ENCODE measurements around the gene BMPR1B. TPM values are rescaled to one million over a fixed set of nuclear protein-coding genes. Genes with fewer than 3 reads are reported as not detected.

BMPR1B gene
- total and polyA plus RNA-seq, 2 donors (not counting 1 experiment from before 2014, with no cell fraction given), result not detected

DNA sequence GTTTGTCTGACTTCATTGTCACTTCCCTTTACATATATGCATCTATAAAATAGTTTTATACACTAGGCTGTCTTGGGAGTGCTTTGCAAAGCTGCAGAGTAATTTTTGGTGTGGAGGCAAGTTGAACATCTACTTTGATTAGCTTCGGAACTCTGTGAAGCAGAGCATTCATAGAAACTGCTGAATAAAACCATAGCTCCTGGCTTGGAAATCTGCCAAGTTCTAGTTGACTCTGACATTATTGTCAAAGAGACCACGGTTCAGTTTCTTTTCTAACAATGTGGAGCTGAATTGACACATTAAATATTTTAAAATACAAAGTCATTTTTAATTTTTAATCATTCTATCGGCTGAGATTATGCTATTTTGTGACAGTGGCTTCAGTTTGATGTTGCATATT is 335.0 kb downstream of the BMPR1B start:
- Mint-ChIP-seq H3K4me1 (no peaks in the 10 kb centered on the region), H3K27ac (no peak overlapping the region), H3K27me3 (no peaks in the 10 kb centered on the region), H3K4me3 (no peak overlapping the region), H3K9me3 (ENCODE audit: insufficient read depth) (no peaks in the 10 kb centered on the region)
- no peak for ATAC-seq (ENCODE audit: low read depth)
- no peaks in the 10 kb centered on the region for H3K27me3 ChIP-seq (replicated peaks in 1 of 4; ENCODE audit: control extremely low read depth in 1 of 4, control insufficient read depth in 3 of 4, insufficient read depth in 4 of 4, low read length in 3 of 4)
- H4K20me1 ChIP-seq (ENCODE audit: control insufficient read depth, insufficient read depth, low read length, poor library complexity, severe bottlenecking), result no peaks in the 10 kb centered on the region
- no peak overlapping the region for H2AFZ ChIP-seq (ENCODE audit: insufficient read depth, low read depth, low read length, poor library complexity, severe bottlenecking)
- H3K4me3 ChIP-seq (ENCODE audit: control extremely low read depth in 1 of 5, extremely low read depth in 1 of 5, insufficient read depth in 1 of 5, low read depth in 2 of 5, low read length in 4 of 5), result no peak overlapping the region
- CTCF ChIA-PET, result no interaction called here
- H3K9me3 ChIP-seq (ENCODE audit: control extremely low read depth in 1 of 3, control insufficient read depth in 2 of 3, insufficient read depth in 1 of 3, low read length in 2 of 3), result no peaks in the 10 kb centered on the region
- 17% methylated on average over 1 of the region's 3 CpGs for WGBS (ENCODE audit: insufficient coverage)
- intact Hi-C loops (cut with micrococcal nuclease), result no loop called here
- no peak overlapping the region for H3K4me2 ChIP-seq (replicated peaks; ENCODE audit: low read depth, low read length, poor library complexity, severe bottlenecking)
- no peak overlapping the region for H3K9ac ChIP-seq (ENCODE audit: low read length)
- TF ChIP-seq, protein P1, sequence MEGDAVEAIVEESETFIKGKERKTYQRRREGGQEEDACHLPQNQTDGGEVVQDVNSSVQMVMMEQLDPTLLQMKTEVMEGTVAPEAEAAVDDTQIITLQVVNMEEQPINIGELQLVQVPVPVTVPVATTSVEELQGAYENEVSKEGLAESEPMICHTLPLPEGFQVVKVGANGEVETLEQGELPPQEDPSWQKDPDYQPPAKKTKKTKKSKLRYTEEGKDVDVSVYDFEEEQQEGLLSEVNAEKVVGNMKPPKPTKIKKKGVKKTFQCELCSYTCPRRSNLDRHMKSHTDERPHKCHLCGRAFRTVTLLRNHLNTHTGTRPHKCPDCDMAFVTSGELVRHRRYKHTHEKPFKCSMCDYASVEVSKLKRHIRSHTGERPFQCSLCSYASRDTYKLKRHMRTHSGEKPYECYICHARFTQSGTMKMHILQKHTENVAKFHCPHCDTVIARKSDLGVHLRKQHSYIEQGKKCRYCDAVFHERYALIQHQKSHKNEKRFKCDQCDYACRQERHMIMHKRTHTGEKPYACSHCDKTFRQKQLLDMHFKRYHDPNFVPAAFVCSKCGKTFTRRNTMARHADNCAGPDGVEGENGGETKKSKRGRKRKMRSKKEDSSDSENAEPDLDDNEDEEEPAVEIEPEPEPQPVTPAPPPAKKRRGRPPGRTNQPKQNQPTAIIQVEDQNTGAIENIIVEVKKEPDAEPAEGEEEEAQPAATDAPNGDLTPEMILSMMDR (IDR thresholded peaks at IDR 0.05), result no peak
- no peak for TF ChIP-seq EZH2 (IDR thresholded peaks at IDR 0.05; ENCODE audit: borderline replicate concordance, insufficient read depth, low read depth, low read length, poor library complexity, severe bottlenecking)
- no peak for DNase-seq
- no peak overlapping the region for H3K27ac ChIP-seq (ENCODE audit: low read length in 2 of 2)
- H3K36me3 ChIP-seq (replicated peaks in 1 of 2; ENCODE audit: control extremely low read depth in 1 of 2, control insufficient read depth in 1 of 2, extremely low read depth in 1 of 2, insufficient read depth in 2 of 2, low read length in 1 of 2), result no peaks in the 10 kb centered on the region
- H3K79me2 ChIP-seq (ENCODE audit: control insufficient read depth, insufficient read depth, low read length), result no peaks in the 10 kb centered on the region
- POLR2A ChIA-PET, result no interaction called here
- H3K4me1 ChIP-seq (ENCODE audit: control insufficient read depth in 2 of 2, insufficient read depth in 2 of 2, low read length in 2 of 2), result no peaks in the 10 kb centered on the region

DNA sequence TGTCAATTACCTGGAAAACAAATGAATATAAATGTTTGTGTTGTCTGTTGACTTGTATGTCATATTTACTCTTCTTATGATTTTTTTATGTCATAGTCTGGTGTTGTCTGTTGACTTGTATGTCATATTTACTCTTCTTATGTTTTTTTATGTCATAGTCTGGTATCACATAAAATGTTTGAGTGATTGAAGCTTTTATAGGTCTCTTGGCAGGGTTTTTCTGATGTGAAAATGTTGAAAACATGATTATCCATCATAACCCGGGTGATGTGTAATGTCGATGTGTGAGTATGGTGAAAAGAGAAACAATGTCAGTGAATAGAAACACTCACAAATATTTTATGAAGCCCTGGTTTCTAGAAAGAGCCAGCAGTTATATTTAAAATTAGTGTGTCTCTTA is 335.7 kb downstream of the BMPR1B start:
- no peaks in the 10 kb centered on the region for H4K20me1 ChIP-seq (ENCODE audit: control insufficient read depth, insufficient read depth, low read length, poor library complexity, severe bottlenecking)
- ATAC-seq (ENCODE audit: low read depth), result no peak
- intact Hi-C loops (cut with micrococcal nuclease), result no loop called here
- H3K4me3 Mint-ChIP-seq, result no peak overlapping the region
- CTCF ChIA-PET, result no interaction called here
- no peak overlapping the region for H3K4me3 ChIP-seq (ENCODE audit: control extremely low read depth in 1 of 5, extremely low read depth in 1 of 5, insufficient read depth in 1 of 5, low read depth in 2 of 5, low read length in 4 of 5)
- no peak overlapping the region for H3K27ac Mint-ChIP-seq
- no CpG with 5 or more reads among the region's 2 CpGs for WGBS (ENCODE audit: insufficient coverage)
- no peak overlapping the region for H3K9ac ChIP-seq (ENCODE audit: low read length)
- no peaks in the 10 kb centered on the region for H3K27me3 Mint-ChIP-seq
- no peaks in the 10 kb centered on the region for H3K27me3 ChIP-seq (replicated peaks in 1 of 4; ENCODE audit: control extremely low read depth in 1 of 4, control insufficient read depth in 3 of 4, insufficient read depth in 4 of 4, low read length in 3 of 4)
- no peak overlapping the region for H2AFZ ChIP-seq (ENCODE audit: insufficient read depth, low read depth, low read length, poor library complexity, severe bottlenecking)
- no peaks in the 10 kb centered on the region for H3K36me3 ChIP-seq (replicated peaks in 1 of 2; ENCODE audit: control extremely low read depth in 1 of 2, control insufficient read depth in 1 of 2, extremely low read depth in 1 of 2, insufficient read depth in 2 of 2, low read length in 1 of 2)
- DNase-seq, result no peak
- H3K4me1 ChIP-seq (ENCODE audit: control insufficient read depth in 2 of 2, insufficient read depth in 2 of 2, low read length in 2 of 2), result no peaks in the 10 kb centered on the region
- no peak for TF ChIP-seq EZH2 (IDR thresholded peaks at IDR 0.05; ENCODE audit: borderline replicate concordance, insufficient read depth, low read depth, low read length, poor library complexity, severe bottlenecking)
- TF ChIP-seq, protein P1 (IDR thresholded peaks at IDR 0.05), result no peak
- H3K27ac ChIP-seq (ENCODE audit: low read length in 2 of 2), result no peak overlapping the region
- H3K4me2 ChIP-seq (replicated peaks; ENCODE audit: low read depth, low read length, poor library complexity, severe bottlenecking), result no peak overlapping the region
- H3K9me3 Mint-ChIP-seq (ENCODE audit: insufficient read depth), result no peaks in the 10 kb centered on the region
- no peaks in the 10 kb centered on the region for H3K9me3 ChIP-seq (ENCODE audit: control extremely low read depth in 1 of 3, control insufficient read depth in 2 of 3, insufficient read depth in 1 of 3, low read length in 2 of 3)
- no peaks in the 10 kb centered on the region for H3K4me1 Mint-ChIP-seq
- POLR2A ChIA-PET, result no interaction called here
- H3K79me2 ChIP-seq (ENCODE audit: control insufficient read depth, insufficient read depth, low read length), result no peaks in the 10 kb centered on the region
